Osteocyte (in vitro differentiated cells): ENCODE data around the gene ACTL9. TPM values are rescaled to one million over a fixed set of nuclear protein-coding genes. Genes with fewer than 3 reads are reported as not detected.

ENCODE experiments used
- DNase-seq: peaks from one replicate; pipeline ENCODE4 v3.0.0; 2021; ENCODE audit warnings: mixed read lengths; ENCODE audit not compliant: unreplicated experiment; ENCODE audit errors: extremely low spot score
- H3K27ac Mint-ChIP-seq: one replicate; pipeline ENCODE4 v1.8.0; 2021; ENCODE audit warnings: mild to moderate bottlenecking, mixed read lengths; ENCODE audit not compliant: unreplicated experiment
- H3K27me3 Mint-ChIP-seq: one replicate; pipeline ENCODE4 v1.8.0; 2021; ENCODE audit warnings: mixed read lengths; ENCODE audit not compliant: unreplicated experiment
- H3K36me3 Mint-ChIP-seq: one replicate; pipeline ENCODE4 v1.8.0; 2021; ENCODE audit warnings: mixed read lengths; ENCODE audit not compliant: unreplicated experiment
- H3K4me1 Mint-ChIP-seq: one replicate; pipeline ENCODE4 v1.8.0; 2021; ENCODE audit warnings: mixed read lengths; ENCODE audit not compliant: unreplicated experiment
- H3K4me3 Mint-ChIP-seq: one replicate; pipeline ENCODE4 v1.8.0; 2021; ENCODE audit warnings: mild to moderate bottlenecking, moderate library complexity, mixed read lengths; ENCODE audit not compliant: unreplicated experiment
- H3K9me3 Mint-ChIP-seq: one replicate; pipeline ENCODE4 v1.8.0; 2021; ENCODE audit warnings: mixed read lengths; ENCODE audit not compliant: unreplicated experiment
- CTCF ChIP-seq: fragments of 200-600 bp; sonication (generic); IDR thresholded peaks from 2 replicates; pipeline ENCODE4 v1.5.0; 2021; ENCODE audit warnings: antibody characterized with exemption, mild to moderate bottlenecking, moderate library complexity
- total RNA-seq: library from RNA; stranded (reverse); gene quantifications from 2 replicates; pipeline ENCODE4 v1.2.1, GENCODE V29; 2021

ACTL9 gene
- total RNA-seq, 1 donor from 2014 or later = not detected

GRCh38 chr19:8702350-8702749 is 3.8 kb upstream of the ACTL9 start:
- Mint-ChIP-seq H3K9me3 (no peaks in the 10 kb centered on the region), H3K4me1 (no peaks in the 10 kb centered on the region), H3K4me3 (no peak overlapping the region), H3K27ac (no peak overlapping the region), H3K36me3 (no peaks in the 10 kb centered on the region), H3K27me3 (no peaks in the 10 kb centered on the region)
- peak; percentile 48 for DNase-seq
- no peak for TF ChIP-seq CTCF

- Mint-ChIP-seq H3K4me3 (no peak overlapping the region), H3K27ac (no peak overlapping the region), H3K4me1 (no peaks in the 10 kb centered on the region), H3K36me3 (no peaks in the 10 kb centered on the region), H3K9me3 (peaks cover 13% of the 10 kb centered on the region), H3K27me3 (no peaks in the 10 kb centered on the region)
- DNase-seq = peak; percentile 25
- TF ChIP-seq CTCF = no peak
These were observed 2.4 kb upstream of the ACTL9 start for GRCh38 chr19:8700956-8701355.

- peaks cover 20% of the 10 kb centered on the region for H3K9me3 Mint-ChIP-seq
- DNase-seq = peak; percentile 36
- H3K4me3 Mint-ChIP-seq = no peak overlapping the region
- H3K27me3 Mint-ChIP-seq = no peaks in the 10 kb centered on the region
- TF ChIP-seq CTCF = no peak
- no peaks in the 10 kb centered on the region for H3K4me1 Mint-ChIP-seq
- no peaks in the 10 kb centered on the region for H3K36me3 Mint-ChIP-seq
- H3K27ac Mint-ChIP-seq = no peak overlapping the region
These were observed 1.3 kb upstream of the ACTL9 start for GRCh38 chr19:8699908-8700307.

- Mint-ChIP-seq H3K4me3 (no peak overlapping the region), H3K9me3 (peaks cover 20% of the 10 kb centered on the region), H3K4me1 (no peaks in the 10 kb centered on the region), H3K27me3 (no peaks in the 10 kb centered on the region), H3K27ac (no peak overlapping the region), H3K36me3 (no peaks in the 10 kb centered on the region)
- peak; percentile 86 for DNase-seq
- no peak for TF ChIP-seq CTCF
These were observed 743 bp downstream of the ACTL9 start for GRCh38 chr19:8697671-8698432.

GRCh38 chr19:8696993-8697392 is 1.6 kb downstream of the ACTL9 start:
- Mint-ChIP-seq H3K4me1 (no peaks in the 10 kb centered on the region), H3K9me3 (peaks cover 20% of the 10 kb centered on the region), H3K27ac (no peak overlapping the region), H3K36me3 (no peaks in the 10 kb centered on the region), H3K4me3 (no peak overlapping the region), H3K27me3 (peaks cover 2% of the 10 kb centered on the region)
- DNase-seq = no peak
- TF ChIP-seq CTCF = no peak
